A172 (cell line): ENCODE data around the gene SSRP1. TPM values are rescaled to one million over a fixed set of nuclear protein-coding genes. Genes with fewer than 3 reads are reported as not detected.
"Not testable (repeated sequence)": the region's sequence is repeated elsewhere in the genome, so short reads cannot be mapped to it uniquely, and the experiment has no call there.

ENCODE experiments used
- DNase-seq: peaks from one replicate; pipeline ENCODE4 v3.0.0-alpha.2; 2015; ENCODE audit warnings: low spot score
- total RNA-seq: library from RNA; depleted of rRNA; stranded (reverse); fragments of >200 nt; shearing (Covaris generic); gene quantifications from 2 replicates; pipeline ENCODE4 v1.2.3, GENCODE V29; 2014

Gene SSRP1
- total RNA-seq, 1 experiment from 2014 or later, result 167 TPM

DNA sequence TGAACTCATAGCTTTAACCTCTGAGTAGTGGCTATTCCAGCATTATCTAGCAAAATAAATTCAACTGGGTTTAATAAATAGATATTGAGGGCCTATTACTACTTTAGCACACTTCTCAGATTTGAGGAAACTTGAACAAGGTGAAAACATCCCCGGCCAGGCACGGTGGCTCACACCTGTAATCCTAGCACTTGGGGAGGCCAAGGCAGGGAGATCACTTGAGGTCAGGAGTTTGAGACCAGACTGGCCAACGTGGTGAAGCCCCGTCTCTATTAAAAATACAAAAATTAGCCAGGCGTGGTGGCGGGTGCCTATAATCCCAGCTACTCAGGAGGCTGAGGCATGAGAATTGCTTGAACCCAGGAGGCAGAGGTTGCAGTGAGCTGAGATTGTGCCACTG is 1.2 kb upstream of the SSRP1 start:
- not testable (repeated sequence) for DNase-seq

DNA sequence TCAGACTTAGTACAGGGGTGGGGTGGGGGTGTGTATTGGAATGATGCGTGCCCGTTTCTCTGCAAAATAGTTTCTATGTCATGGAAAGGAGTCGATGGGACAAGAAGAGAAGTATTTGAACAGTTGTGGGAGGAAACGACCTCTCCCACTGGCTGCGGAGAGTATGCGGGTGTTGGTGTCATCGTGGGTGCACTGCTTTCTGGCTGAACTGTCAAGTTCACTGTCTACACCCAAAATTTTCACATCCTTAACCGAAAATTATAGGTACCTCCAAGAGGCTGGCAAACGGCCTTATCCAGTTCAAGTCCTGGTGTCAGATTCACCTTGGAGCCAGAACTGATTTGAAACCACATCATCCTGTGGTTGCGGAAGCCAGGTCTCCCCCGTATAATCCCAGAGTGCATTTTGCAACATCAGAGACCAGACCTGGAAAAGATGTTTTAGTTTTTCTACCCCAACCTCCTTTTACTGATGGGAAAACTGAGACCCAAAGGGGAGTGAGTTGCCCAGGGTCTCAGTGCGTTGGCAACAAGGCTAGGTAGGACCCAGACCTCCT is 497 bp upstream of the SSRP1 start:
- DNase-seq, result no peak

DNA sequence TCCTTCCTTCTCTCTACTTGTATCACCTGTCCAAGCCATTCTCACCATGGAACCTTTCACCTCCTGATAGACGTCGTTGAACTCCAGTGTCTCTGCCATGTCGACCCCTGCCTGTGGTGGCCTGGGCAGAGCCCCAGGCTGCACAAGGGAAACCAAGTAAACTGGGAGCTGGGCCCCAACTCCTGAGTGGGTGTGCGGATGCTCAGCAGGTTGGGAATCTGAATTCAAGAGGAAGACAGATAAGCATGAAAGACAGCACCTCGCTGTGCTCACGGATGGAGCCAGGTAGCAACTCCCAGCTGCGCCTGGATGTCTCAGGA is 709 bp downstream of the SSRP1 start:
- DNase-seq, result no peak

DNA sequence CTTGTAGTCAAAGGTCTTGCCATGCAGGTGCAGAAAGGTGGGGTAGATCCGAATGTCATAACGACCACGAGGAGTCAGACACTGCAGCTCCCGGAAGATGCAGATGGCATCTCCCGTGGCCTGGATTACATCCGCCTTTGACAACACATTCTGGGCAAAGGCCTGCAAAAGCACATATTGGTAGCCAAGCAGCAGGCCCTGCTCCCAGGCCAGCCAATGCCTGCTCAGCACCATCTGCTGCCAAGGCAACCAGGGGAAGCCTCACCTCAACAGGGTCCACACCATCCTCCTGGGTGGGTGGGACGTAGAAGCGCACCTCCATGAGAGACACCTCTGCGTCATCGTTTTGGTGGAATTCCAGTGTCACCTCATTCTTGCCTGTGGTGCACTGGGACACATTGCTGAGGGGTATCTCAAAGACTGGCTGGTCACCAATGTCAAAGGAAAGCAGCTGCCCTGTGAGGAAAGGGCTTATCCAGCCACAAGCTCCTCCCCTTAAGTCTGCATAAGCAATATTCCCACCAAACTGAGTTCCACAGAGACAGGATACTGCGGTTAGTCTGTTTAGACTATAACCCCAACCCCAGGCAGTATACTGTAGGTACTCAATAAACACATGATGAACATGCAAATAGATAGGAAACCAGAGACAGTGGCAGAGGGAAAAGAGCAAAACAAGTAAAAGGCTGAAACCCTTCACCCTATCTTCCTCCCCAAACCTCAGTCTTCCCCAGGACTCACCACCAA is 2.8 kb downstream of the SSRP1 start:
- DNase-seq, result no peak

DNA sequence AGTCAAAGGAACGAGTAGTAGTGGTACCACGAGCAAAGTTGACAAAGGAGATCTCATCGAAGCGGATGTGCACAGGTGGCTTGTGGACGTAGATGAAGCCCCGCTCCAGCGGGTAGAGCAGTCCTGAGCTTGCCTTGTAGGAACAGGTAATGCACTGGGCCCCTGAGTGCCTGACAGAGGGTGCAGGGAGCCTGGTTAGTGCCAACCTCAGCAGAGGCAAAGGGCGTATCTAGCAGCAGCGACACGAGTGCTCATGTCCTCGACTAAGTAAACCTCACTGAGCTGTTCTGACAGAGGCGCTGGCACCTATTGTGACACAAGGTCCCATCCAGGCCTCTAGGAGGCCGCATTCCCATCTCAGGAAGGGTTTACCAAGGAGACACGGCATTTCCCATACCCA is 4.0 kb downstream of the SSRP1 start:
- DNase-seq, result no peak

DNA sequence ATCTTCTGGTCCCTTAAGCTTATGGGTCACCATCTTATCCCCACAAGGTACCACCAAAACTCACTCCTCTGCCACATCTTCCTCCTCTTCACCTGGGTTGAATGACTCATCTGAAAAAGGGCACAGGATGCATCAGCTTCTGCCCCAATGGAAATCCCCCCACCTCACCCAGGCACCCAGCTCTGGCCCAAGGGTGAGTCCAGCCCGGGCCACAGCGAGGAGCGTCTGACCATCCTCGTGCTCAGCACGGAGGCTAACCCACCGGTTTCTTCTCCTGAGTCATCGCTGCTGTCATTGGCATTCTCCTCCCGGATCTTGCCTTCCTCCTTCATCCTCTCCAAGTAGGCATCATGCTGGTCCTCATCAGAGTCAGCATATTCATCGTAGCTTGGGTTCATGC is 5.7 kb downstream of the SSRP1 start:
- DNase-seq, result no peak

DNA sequence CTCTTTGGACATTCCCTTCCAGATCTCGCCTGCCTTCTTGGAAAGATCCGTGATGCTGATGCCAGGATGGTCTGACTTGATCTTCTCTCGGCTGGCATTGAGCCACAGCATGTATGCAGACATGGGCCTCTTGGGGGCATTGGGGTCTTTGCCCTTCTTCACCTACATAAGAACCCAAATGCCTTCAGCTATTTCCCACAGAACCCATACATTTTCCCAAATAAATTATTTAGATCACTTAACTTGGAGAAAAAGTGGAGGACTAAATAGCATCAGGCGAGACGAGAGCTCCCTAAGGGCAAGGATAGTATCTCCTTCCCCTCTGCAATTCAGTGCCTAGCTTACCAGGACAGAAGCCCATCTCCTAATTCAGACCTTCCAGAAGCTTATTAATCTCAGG is 8.0 kb downstream of the SSRP1 start:
- DNase-seq, result no peak

DNA sequence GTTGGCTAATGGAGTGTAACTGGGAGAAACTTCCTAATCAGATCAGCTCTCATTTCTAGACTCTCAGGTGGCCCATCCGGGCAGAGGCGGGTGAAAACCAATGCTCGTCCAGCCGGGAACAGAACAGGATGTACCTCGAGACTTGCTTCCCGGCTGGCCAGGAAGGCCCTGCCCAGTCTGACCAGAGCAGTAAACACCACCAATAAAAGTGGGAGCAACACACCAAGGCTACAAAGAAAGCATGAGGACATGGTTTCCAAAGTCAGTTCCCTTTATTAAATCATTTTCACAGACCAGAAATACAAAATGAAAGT is 10.0 kb downstream of the SSRP1 start:
- peak; percentile 32 for DNase-seq

DNA sequence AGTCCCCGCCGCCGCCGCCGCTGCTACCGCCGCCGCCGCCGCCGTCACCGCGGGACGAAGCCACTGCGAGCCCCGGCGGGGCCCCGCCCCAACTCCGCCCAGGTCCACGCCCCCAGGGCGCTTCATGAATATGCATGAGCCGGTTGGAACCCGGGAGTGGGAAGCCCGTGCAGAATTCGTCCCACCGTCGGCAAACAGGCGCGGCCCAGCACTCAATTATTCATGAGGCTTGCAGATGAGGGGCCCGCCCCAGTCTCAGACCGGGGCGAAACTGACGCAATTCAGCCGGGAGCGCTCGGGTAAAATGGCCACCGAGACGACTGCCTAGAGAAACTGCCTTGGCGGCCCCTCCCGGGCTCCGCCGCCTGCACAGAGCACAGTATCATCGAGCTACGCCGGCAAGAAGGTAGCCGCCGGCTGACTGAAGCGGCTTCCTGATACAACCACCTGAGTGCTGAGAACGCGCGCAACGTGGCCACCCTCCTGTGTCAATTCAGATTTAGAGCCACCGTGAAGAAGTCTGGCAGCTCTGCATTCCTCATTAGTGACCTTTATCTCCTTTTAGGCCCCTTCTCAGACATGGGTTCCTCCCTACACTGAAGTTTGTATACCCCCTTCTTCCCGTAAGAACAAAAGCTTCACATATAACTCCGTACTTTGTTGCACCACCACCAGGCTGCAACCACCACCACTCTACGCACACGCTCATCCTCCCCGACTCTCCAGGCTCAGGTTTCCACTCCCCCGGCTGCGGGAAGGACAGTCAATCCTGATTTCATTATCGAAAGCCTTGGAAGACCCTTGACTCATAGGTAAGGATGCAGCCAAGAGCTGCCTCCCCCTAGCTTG is 10.6 kb downstream of the SSRP1 start, which contains the start of gene TNKS1BP1:
Gene TNKS1BP1, minus strand, starts transcription at position 67 of the 849 bp plus-strand sequence. CDS start 3,067 bp downstream, outside the sequence.
- peak; percentile 85 for DNase-seq

DNA sequence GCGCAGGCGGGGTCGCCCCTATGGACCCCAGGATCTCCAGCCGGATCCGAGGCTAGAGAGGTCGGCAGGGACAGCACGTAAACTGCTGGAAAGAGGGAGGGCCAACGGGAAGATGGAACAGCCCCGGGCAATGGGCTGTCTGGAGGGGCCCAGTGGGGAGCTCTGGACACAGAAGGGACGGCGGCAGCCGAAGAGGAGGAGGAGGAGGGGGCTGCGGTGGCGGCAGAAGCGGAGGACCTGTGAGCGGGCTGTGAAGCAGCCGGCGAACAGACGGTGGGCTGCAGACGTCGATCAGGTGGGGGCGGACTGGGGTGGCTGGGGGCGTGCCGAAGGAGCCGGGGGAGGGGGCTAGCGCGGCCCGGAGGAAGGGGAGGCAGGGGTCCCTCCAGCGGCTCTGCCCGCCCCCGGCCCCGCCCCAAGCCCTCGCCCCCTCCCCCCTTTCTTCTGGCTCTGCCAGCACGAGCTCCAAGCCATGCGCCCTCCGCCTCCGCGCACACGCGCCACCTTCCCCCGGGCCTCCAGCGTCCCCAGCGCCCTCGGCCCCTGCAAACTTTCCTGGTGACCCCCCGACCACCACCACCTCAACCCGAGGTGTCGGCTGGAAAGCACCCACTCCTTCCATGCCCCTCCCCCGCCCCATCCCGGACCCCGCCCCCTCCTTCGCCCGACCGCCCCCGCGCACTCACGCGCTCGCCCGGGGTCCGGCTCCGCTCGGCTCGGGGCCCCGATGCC is 11.4 kb downstream of the SSRP1 start:
- no peak for DNase-seq

DNA sequence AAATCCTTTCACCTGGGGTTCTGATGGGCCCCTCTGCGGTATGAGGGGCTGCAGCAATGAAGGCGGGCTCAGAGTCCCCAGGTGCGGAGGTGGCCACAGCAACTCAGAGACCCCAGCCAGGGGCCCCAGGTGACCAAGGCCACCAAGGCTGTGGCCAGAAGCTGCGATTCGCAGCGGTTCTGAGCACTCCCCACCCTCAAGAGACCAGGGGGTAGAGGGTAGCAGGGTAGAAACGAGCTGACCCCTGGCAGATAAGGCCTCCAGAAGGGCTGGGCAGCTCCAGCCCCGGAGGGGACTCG is 11.9 kb downstream of the SSRP1 start:
- no peak for DNase-seq

DNA sequence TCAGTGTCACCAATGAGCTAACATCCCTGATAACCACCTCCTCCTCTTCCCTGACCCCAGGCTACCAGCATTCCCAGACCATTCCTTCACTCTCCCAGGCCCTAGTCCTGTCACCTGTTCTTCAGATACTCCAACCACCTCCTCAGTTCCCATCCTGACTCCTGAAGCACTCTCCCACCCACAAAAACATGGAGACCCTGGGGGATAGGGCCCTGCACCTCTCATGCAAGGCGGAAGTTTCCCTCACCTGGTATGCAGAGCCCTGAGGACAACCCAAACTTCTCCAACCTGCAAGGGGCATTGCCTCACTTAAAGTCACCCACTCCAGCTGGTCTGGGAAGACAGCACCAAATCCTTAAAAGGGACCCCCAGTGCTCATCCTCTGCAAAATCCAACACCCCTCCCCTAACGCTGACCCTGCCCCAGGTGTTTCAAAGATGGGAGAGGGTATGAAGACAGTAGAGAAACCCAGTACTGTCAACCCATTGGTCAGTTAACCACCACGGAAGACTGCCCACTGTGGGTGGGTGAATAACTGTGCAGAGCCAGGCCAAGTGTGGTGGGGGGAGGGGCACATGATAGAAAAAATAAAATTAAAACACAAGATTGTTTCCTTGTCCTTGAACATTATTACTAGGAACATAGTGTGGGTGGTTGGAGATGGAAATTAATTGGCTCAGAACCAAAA is 12.4 kb downstream of the SSRP1 start:
- no peak for DNase-seq

DNA sequence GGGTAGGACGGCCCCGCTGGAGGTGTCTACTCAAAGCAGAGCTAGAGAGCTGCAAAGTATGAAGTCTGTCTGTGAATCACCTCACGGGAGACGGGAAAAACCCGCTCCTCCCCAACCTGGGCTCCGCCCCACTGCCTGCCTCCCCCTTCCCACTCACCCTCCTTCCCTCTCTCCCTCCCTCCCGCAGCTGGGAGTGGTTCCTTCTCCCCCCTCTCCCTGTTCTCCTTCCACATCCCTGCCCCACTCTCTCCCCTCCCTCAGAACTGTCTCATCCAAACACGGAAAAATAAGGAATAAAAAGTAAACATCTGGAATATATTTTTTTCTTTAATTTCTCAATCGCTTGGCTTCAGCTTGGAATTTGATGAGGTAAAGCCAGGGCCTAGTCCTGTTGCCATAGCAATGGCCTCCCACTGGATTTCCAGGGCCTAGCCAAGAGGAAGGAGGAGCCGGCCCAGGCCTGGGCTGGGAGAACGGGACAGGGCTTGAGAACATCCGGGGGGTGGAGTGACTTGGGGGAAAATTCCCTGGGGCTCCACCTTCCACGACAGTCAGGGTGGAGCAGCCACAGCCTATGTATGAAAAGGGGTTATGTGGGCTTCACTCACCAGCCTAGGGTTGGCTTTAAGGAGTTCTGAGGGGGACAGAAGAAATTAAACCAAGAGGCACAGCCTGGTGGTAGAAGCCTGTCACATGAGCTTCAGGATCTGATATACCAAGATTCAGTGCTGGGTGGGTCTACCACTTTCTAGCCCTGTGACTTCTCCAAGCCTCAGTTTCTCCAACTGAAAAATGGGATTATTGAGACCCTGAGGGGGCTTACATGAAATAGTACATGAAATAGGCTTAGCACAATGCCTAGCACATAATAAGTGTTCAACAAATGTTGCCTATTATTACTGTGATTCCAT is 13.2 kb downstream of the SSRP1 start:
- peak; percentile 89 for DNase-seq

DNA sequence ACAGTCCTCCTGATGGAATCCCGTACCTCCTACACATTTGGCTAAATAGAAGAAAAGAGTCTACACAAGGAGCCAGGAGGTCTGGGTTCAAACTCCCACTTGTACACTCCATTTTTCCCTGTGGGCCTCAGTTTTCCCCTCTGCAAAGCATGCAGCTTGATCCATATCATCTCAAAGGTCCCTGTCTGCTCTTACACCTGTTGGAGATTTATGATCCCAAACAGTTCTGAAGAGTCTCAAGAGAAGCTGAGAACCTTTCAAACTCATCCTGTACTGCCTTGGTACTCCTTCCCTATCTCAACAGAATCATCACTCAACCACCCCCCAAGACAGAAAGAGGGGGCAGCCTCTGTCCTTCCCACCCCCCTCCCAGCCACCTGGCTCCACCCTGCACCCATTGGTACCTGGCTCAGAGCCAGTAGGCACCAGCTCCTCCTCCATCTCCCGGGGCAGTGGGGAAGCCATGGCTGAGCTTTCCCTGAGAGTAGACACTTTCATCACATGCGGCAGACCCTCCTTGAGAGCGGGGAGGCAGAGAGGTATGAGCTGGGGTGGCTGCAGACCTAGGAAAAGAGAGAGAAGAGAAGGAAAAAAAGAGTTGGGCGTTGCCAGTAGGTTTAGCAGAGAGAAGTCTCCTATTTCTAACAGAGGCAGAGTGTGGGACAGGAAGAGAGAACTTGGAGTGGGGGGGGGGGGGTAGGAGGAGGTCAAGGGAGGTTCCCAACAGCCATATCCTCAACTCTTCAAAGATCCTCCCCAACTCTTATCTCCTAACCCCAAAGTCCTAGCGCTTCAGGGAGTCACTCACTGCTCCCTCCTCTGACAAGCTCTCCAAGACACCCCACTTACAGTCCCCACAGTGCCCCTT is 14.1 kb downstream of the SSRP1 start:
- DNase-seq, result no peak

DNA sequence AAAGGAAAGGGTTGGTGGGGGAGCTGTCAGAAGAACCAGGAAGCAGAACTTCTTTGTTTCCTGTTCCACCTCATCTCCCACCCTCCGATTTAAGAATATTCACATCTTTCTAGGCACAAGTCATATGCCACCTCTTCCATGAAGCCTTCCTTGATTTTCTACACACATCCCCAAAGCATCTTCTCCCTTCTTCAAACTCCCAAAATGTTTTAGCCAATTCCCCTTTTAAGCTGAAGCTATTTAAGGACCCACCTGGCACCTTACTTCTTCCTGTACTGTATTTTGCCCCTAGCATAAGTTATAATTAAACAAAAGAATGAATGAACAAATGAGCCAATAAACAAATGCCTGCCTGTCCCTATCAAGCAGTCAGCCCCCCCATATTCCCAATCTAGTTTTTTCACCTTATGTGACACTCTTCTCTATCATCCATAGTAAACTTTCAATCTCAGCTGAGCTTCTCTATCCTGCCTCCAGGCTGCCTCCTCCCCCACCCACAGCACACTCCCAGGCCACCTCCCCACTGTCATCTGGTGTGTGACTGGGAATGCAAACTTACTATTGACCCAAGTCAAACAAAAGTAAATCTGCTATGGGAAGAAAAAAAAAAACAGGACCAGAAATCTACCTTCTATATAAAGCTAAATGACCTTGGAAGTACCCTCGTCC is 14.8 kb downstream of the SSRP1 start:
- DNase-seq, result no peak

DNA sequence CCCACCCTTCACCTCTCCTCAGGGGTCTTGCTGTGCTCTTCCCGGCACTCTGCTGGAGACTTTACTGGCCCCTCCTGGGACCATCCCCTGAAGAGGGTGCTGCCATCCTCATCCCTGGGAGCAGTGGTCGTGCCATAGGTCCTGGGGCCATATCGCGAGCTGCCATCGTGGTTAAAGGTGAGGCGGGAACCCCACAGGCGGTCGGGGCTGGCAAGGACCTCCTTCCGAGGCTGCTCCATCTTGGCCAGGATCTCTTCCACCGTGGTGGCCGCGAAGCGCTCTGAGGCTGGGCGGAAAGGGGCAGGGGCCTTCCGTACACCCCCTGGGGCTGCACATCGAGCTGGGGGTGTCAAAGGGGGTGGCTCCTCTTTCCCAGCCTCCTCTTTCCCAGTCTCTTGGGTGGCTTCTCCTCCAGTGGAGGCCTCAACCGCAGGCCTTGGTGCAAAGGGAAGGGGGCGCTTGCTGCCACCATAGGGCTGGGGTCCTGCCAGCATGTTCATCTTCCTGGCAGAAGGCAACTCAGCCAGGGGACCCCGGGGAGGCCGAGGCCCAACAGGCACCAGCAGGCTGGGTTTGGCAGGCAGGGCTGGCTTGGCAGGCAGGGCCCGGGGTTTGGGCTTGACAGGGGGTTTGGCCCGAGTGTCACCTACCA is 15.5 kb downstream of the SSRP1 start:
- DNase-seq, result no peak

DNA sequence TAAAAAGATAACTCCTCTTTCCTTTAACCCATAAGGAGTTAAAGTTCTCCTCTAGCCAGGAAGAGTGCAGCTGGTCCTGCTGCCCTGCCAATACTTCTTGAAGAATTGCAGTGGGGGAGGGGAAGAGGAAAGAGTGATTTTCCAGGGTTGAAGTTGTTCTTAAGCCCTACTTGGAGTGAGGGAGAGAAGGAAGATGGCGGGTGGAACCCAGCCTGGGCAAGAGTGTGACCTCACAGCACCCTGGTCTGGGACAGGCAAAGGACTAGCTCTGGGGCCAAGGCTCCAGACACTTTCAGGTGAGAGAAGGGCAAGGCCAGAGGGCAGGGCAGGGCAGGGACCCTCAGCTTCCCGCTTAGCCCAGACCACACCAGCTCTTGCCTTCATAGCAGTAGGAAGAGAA is 17.5 kb downstream of the SSRP1 start:
- no peak for DNase-seq

DNA sequence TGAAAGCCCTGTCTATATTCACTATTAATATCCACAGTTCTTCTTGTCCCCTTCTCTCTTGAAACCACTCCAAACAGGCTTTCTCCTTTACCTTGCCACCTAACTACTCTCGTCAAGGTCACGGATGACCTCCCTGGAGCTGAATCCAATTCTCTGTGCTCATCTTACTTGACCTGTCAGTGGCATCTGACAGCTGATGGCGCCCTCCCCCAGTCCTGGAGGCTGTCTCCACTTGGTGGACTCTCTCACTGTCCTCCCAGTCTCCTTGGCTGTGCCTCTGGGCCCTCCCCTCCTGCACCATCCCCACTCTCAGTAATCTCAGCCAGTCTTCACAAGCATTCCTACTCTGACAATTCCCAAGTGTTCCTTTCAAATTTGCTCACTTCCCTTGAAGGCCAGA is 19.7 kb downstream of the SSRP1 start:
- no peak for DNase-seq

DNA sequence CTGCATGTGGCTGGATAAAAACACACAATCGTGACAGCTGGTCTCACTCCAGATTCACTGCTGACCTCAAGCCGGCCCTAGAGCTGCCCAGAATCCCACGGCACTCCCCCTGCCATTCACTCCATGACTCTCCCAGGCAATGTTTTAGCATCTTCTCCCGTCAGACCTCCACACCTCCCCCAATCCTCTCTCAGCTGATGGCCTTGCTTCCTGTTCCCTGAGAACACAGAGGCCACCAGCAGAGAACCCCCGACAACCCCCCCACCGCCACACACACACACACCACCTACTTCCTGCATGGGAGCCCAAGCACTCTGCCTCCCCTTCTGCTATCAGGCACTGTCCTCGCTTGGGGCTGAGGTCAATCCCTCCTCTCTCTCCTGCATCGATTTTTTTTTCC is 20.2 kb downstream of the SSRP1 start:
- no peak for DNase-seq
